ENCODE measurements around the gene METAP1D.
"Not testable (repeated sequence)": the region's sequence is repeated elsewhere in the genome, so short reads cannot be mapped to it uniquely, and the experiment has no call there.

The METAP1D gene

GRCh38 chr2:172048508-172049503, 49.1 kb downstream of the METAP1D start:
- DNase-seq (ENCODE audit: low read depth): no peak

GRCh38 chr2:172049567-172050120, 49.9 kb downstream of the METAP1D start:
- DNase-seq (ENCODE audit: low read depth): no peak

GRCh38 chr2:172050479-172051125, 50.8 kb downstream of the METAP1D start:
- DNase-seq (ENCODE audit: low read depth): no peak

GRCh38 chr2:172052000-172052983, 52.5 kb downstream of the METAP1D start:
- no peak for DNase-seq (ENCODE audit: low read depth)

GRCh38 chr2:172053486-172053885, 53.7 kb downstream of the METAP1D start:
- DNase-seq (ENCODE audit: low read depth): no peak

GRCh38 chr2:172056293-172056692, 56.5 kb downstream of the METAP1D start:
- no peak for DNase-seq (ENCODE audit: low read depth)

- no peak for DNase-seq (ENCODE audit: low read depth)
Measured at GRCh38 chr2:172058660-172059059, 58.9 kb downstream of the METAP1D start.

- not testable (repeated sequence) for DNase-seq (ENCODE audit: low read depth)
Measured at GRCh38 chr2:172060118-172060517, 60.4 kb downstream of the METAP1D start.

- DNase-seq (ENCODE audit: low read depth): no peak
Measured at GRCh38 chr2:172062402-172063004, 62.8 kb downstream of the METAP1D start.

- DNase-seq (ENCODE audit: low read depth): no peak
Measured at GRCh38 chr2:172063446-172063845, 63.7 kb downstream of the METAP1D start.

GRCh38 chr2:172065111-172065510, 65.4 kb downstream of the METAP1D start:
- no peak for DNase-seq (ENCODE audit: low read depth)

GRCh38 chr2:172066394-172066886, 66.7 kb downstream of the METAP1D start:
- DNase-seq (ENCODE audit: low read depth): no peak

- DNase-seq (ENCODE audit: low read depth): not testable (repeated sequence)
Measured at GRCh38 chr2:172067905-172068304, 68.2 kb downstream of the METAP1D start.

- DNase-seq (ENCODE audit: low read depth): no peak
Measured at GRCh38 chr2:172070936-172071335, 71.2 kb downstream of the METAP1D start.

- no peak for DNase-seq (ENCODE audit: low read depth)
Measured at GRCh38 chr2:172072303-172072702, 72.5 kb downstream of the METAP1D start.

- no peak for DNase-seq (ENCODE audit: low read depth)
Measured at GRCh38 chr2:172072706-172073105, 73.0 kb downstream of the METAP1D start.

- no peak for DNase-seq (ENCODE audit: low read depth)
Measured at GRCh38 chr2:172073518-172073917, 73.8 kb downstream of the METAP1D start.

GRCh38 chr2:172074254-172074653, 74.5 kb downstream of the METAP1D start:
- DNase-seq (ENCODE audit: low read depth): no peak

GRCh38 chr2:172079416-172079815, 79.7 kb downstream of the METAP1D start:
- DNase-seq (ENCODE audit: low read depth): no peak

- DNase-seq (ENCODE audit: low read depth): no peak
Measured at GRCh38 chr2:172079838-172080640, 80.3 kb downstream of the METAP1D start.

Measured in stimulated activated CD8-positive, alpha-beta memory T cell treated with anti-CD3 and anti-CD28 coated beads, Interleukin-12 subunit alpha, Interleukin-12 subunit beta, amount 100 ng/mL, for 1 hour (primary cell).